Measurements from ENCODE around the gene TMEM119.

DNA sequence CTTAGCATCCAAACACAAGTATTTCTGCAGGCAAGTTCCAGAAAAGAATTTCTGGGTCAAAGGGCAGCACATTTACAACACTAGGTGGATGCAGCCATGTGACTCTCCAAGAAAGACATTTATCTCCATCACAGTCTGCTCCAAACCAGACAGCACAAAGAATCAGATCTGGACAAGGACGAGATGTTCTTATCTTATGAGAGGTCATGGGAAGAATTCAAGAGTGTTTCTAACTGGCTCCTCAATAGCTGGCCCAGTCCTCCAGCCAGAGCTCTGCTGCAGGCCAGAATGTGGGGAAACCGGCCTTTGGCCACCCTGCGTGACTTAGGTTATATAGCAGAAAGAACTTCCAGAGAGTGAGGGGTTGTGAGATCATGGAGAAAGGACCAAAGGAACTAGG is 17.4 kb downstream of the TMEM119 start:
- TF ChIP-seq, protein P1, sequence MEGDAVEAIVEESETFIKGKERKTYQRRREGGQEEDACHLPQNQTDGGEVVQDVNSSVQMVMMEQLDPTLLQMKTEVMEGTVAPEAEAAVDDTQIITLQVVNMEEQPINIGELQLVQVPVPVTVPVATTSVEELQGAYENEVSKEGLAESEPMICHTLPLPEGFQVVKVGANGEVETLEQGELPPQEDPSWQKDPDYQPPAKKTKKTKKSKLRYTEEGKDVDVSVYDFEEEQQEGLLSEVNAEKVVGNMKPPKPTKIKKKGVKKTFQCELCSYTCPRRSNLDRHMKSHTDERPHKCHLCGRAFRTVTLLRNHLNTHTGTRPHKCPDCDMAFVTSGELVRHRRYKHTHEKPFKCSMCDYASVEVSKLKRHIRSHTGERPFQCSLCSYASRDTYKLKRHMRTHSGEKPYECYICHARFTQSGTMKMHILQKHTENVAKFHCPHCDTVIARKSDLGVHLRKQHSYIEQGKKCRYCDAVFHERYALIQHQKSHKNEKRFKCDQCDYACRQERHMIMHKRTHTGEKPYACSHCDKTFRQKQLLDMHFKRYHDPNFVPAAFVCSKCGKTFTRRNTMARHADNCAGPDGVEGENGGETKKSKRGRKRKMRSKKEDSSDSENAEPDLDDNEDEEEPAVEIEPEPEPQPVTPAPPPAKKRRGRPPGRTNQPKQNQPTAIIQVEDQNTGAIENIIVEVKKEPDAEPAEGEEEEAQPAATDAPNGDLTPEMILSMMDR (IDR thresholded peaks at IDR 0.05) = no peak
- TF ChIP-seq TCF12 (IDR thresholded peaks at IDR 0.05) (no peak), SMC3 (IDR thresholded peaks at IDR 0.05; ENCODE audit: low read depth, low read length) (no peak), TAF1 (IDR thresholded peaks at IDR 0.05; ENCODE audit: borderline replicate concordance, low read depth, low read length) (no peak), EP300 (IDR thresholded peaks at IDR 0.05; ENCODE audit: borderline replicate concordance in 1 of 2, low read depth in 1 of 2, low read length in 1 of 2) (no peak), ELF1 (IDR thresholded peaks at IDR 0.05) (no peak), CHD2 (IDR thresholded peaks at IDR 0.05; ENCODE audit: low read length, partially characterized antibody) (no peak), JUND (IDR thresholded peaks at IDR 0.05) (no peak), GABPA (IDR thresholded peaks at IDR 0.05; ENCODE audit: low read depth) (no peak), POLR2AphosphoS5 (IDR thresholded peaks at IDR 0.05; ENCODE audit: low read depth, low read length) (no peak)
- TF ChIP-seq, protein P2, sequence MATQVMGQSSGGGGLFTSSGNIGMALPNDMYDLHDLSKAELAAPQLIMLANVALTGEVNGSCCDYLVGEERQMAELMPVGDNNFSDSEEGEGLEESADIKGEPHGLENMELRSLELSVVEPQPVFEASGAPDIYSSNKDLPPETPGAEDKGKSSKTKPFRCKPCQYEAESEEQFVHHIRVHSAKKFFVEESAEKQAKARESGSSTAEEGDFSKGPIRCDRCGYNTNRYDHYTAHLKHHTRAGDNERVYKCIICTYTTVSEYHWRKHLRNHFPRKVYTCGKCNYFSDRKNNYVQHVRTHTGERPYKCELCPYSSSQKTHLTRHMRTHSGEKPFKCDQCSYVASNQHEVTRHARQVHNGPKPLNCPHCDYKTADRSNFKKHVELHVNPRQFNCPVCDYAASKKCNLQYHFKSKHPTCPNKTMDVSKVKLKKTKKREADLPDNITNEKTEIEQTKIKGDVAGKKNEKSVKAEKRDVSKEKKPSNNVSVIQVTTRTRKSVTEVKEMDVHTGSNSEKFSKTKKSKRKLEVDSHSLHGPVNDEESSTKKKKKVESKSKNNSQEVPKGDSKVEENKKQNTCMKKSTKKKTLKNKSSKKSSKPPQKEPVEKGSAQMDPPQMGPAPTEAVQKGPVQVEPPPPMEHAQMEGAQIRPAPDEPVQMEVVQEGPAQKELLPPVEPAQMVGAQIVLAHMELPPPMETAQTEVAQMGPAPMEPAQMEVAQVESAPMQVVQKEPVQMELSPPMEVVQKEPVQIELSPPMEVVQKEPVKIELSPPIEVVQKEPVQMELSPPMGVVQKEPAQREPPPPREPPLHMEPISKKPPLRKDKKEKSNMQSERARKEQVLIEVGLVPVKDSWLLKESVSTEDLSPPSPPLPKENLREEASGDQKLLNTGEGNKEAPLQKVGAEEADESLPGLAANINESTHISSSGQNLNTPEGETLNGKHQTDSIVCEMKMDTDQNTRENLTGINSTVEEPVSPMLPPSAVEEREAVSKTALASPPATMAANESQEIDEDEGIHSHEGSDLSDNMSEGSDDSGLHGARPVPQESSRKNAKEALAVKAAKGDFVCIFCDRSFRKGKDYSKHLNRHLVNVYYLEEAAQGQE (IDR thresholded peaks at IDR 0.05; ENCODE audit: low read depth, low read length) = no peak
